OCI-LY1 (cell line): Measurements from ENCODE around the gene VAT1.

Source experiments
- H2AFZ ChIP-seq: fragments of 200-600 bp; sonication (generic), shearing (Covaris generic); 2 replicates; pipeline ENCODE4 v1.6.0; 2014; ENCODE audit warnings: antibody characterized with exemption, mild to moderate bottlenecking, low read length
- H3F3A ChIP-seq: fragments of 200-600 bp; sonication (generic), shearing (Covaris generic); 2 replicates; pipeline ENCODE4 v1.6.0; 2014; ENCODE audit warnings: mild to moderate bottlenecking, antibody characterized with exemption, low read length, moderate library complexity; ENCODE audit not compliant: insufficient read depth
- H3K27ac ChIP-seq: fragments of 200-600 bp; sonication (generic); 2 replicates; pipeline ENCODE4 v1.5.1; 2014; ENCODE audit warnings: low read length, mixed run types, mild to moderate bottlenecking, low read depth; ENCODE audit not compliant: poor library complexity, severe bottlenecking
- H3K27me3 ChIP-seq: fragments of 200-600 bp; sonication (generic); 2 replicates; pipeline ENCODE4 v1.6.0; 2014; ENCODE audit warnings: antibody characterized with exemption, mild to moderate bottlenecking, low read length, moderate library complexity; ENCODE audit not compliant: insufficient read depth
- H3K36me3 ChIP-seq: fragments of 200-600 bp; sonication (generic); 2 replicates; pipeline ENCODE4 v1.6.1; 2014; ENCODE audit warnings: mild to moderate bottlenecking, antibody characterized with exemption, low read length, moderate library complexity, mixed read lengths; ENCODE audit not compliant: insufficient read depth
- H3K4me1 ChIP-seq: fragments of 200-600 bp; sonication (generic); 2 replicates; pipeline ENCODE4 v1.5.1; 2014; ENCODE audit warnings: mild to moderate bottlenecking, low read length, moderate library complexity; ENCODE audit not compliant: insufficient read depth, severe bottlenecking
- H3K4me2 ChIP-seq: fragments of 200-600 bp; sonication (generic), shearing (Covaris generic); 2 replicates; pipeline ENCODE4 v1.6.1; 2014; ENCODE audit warnings: low read length
- H3K4me3 ChIP-seq: fragments of 200-600 bp; sonication (generic); 2 replicates; pipeline ENCODE4 v1.5.1; 2014; ENCODE audit warnings: low read length, low read depth, mild to moderate bottlenecking, mixed read lengths; ENCODE audit not compliant: poor library complexity, severe bottlenecking
- H3K79me2 ChIP-seq: fragments of 200-600 bp; shearing (Covaris generic); 2 replicates; pipeline ENCODE4 v1.6.1; 2016; ENCODE audit warnings: mixed run types, low read length, mixed read lengths; ENCODE audit not compliant: insufficient read depth
- H3K9ac ChIP-seq: fragments of 200-600 bp; sonication (generic), shearing (Covaris generic); 2 replicates; pipeline ENCODE4 v1.6.1; 2014; ENCODE audit warnings: mild to moderate bottlenecking, low read length, mixed read lengths
- H3K9me2 ChIP-seq: fragments of 200-600 bp; sonication (generic), shearing (Covaris generic); 2 replicates; pipeline ENCODE4 v1.6.1; 2014; ENCODE audit warnings: low read depth, mild to moderate bottlenecking, low read length, mixed read lengths
- H3K9me3 ChIP-seq: fragments of 200-600 bp; shearing (Covaris generic); 2 replicates; pipeline ENCODE4 v1.6.1; 2014; ENCODE audit warnings: low read length, mixed read lengths
- H4K20me1 ChIP-seq: fragments of 200-600 bp; sonication (generic), shearing (Covaris generic); 2 replicates; pipeline ENCODE4 v1.6.0; 2016; ENCODE audit warnings: mild to moderate bottlenecking, low read length; ENCODE audit not compliant: insufficient read depth
- EZH2 ChIP-seq: fragments of 200-600 bp; sonication (generic), shearing (Covaris generic); IDR thresholded peaks from 2 replicates; pipeline ENCODE4 v1.8.0; 2017; ENCODE audit warnings: borderline replicate concordance, mixed run types, mild to moderate bottlenecking, antibody characterized with exemption, low read length, moderate library complexity, mixed read lengths
- TF ChIP-seq, protein P1 (sequence below): fragments of 200-600 bp; sonication (generic), shearing (Covaris generic); IDR thresholded peaks from 2 replicates; pipeline ENCODE4 v1.5.1; 2017; ENCODE audit warnings: mild to moderate bottlenecking, antibody characterized with exemption, low read length, moderate library complexity, mixed read lengths

VAT1 gene

DNA sequence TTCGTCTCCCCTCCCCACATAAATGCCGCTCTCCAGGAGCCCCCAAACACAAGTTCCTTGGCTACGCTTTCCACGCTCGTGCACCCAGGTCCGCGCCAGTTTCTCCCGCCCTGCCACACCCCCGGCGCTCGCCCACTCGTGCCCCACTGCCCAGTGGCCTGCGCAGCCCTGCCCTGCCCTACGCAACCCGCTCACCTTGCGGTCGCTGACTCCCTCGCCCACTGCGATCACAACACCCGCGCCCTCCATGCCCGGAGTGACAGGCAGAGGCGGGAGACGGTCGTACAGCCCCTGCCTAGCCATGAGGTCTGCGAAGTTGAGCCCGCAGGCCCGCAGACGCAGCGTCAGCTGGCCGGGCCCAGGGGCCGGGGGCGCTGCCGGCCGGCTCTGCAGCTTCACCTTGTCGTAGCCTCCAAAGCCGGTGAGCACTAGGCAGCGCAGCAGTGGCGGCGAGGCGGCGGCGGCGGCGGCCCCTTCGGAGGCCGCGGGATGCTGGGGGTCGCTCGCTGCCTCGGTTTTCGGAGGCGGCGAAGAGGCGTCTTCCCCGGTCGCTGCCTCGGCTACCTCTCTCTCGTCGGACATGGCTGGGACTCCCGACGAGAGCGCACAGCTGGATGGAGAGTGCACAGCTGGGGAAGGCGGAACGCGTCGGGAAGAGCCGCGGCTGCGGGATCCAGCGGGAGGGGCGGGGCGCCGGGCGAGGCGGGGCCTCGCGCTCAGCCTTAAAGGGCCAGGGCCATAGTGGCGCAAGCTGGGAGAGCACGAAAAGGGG, at the start of gene VAT1:
TSS of gene VAT1 (minus strand) at position 645 of the 772 bp plus-strand sequence. CDS start at position 582, 63 bp downstream.
- no peaks in the 10 kb centered on the region for H3K9me3 ChIP-seq
- H3F3A ChIP-seq = no peaks in the 10 kb centered on the region
- H3K4me1 ChIP-seq = peaks cover 24% of the 10 kb centered on the region
- H3K79me2 ChIP-seq = no peaks in the 10 kb centered on the region
- H4K20me1 ChIP-seq = no peaks in the 10 kb centered on the region
- peak within 1 kb of the TSS; percentile 71 for H3K9ac ChIP-seq
- no peaks in the 10 kb centered on the region for H3K36me3 ChIP-seq
- H3K9me2 ChIP-seq = no peaks in the 10 kb centered on the region
- H3K27me3 ChIP-seq = no peaks in the 10 kb centered on the region
- H2AFZ ChIP-seq = peak within 1 kb of the TSS; percentile 27
- peak within 1 kb of the TSS; percentile 93 for H3K4me2 ChIP-seq
- no peak for TF ChIP-seq EZH2
- TF ChIP-seq, protein P1, sequence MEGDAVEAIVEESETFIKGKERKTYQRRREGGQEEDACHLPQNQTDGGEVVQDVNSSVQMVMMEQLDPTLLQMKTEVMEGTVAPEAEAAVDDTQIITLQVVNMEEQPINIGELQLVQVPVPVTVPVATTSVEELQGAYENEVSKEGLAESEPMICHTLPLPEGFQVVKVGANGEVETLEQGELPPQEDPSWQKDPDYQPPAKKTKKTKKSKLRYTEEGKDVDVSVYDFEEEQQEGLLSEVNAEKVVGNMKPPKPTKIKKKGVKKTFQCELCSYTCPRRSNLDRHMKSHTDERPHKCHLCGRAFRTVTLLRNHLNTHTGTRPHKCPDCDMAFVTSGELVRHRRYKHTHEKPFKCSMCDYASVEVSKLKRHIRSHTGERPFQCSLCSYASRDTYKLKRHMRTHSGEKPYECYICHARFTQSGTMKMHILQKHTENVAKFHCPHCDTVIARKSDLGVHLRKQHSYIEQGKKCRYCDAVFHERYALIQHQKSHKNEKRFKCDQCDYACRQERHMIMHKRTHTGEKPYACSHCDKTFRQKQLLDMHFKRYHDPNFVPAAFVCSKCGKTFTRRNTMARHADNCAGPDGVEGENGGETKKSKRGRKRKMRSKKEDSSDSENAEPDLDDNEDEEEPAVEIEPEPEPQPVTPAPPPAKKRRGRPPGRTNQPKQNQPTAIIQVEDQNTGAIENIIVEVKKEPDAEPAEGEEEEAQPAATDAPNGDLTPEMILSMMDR = no peak
- H3K4me3 ChIP-seq = peak within 1 kb of the TSS; percentile 93
- H3K27ac ChIP-seq = no peak within 1 kb of the TSS

DNA sequence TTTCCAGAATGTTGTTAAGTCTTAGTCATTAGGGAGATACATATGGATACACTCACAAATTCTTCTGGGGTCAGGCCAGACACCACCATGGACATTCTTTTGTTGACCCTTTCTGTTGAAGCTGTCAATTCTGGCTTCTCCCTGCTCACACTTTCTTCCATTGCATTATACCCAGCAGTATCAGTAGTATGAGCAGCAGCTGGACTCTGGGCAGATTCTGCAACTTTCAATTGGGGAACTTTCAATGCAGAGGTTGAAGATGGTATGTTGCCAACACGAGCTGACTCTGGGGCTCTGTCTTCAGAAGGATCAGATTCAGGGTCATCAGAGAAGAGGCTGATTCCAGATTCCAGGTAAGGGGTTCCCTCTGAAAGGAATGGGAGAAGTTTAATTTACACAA, 48.7 kb upstream of the VAT1 start:
- no peaks in the 10 kb centered on the region for H3K9me3 ChIP-seq
- H3K36me3 ChIP-seq = peaks cover 72% of the 10 kb centered on the region
- H3K79me2 ChIP-seq = no peaks in the 10 kb centered on the region
- no peak overlapping the region for H3K4me2 ChIP-seq
- no peaks in the 10 kb centered on the region for H3K27me3 ChIP-seq
- H3F3A ChIP-seq = no peaks in the 10 kb centered on the region
- H3K4me3 ChIP-seq = no peak overlapping the region
- no peak overlapping the region for H2AFZ ChIP-seq
- no peak overlapping the region for H3K27ac ChIP-seq
- no peaks in the 10 kb centered on the region for H3K9me2 ChIP-seq
- no peaks in the 10 kb centered on the region for H3K4me1 ChIP-seq
- TF ChIP-seq, protein P1 = no peak
- TF ChIP-seq EZH2 = no peak
- H3K9ac ChIP-seq = no peak overlapping the region
- H4K20me1 ChIP-seq = no peaks in the 10 kb centered on the region

DNA sequence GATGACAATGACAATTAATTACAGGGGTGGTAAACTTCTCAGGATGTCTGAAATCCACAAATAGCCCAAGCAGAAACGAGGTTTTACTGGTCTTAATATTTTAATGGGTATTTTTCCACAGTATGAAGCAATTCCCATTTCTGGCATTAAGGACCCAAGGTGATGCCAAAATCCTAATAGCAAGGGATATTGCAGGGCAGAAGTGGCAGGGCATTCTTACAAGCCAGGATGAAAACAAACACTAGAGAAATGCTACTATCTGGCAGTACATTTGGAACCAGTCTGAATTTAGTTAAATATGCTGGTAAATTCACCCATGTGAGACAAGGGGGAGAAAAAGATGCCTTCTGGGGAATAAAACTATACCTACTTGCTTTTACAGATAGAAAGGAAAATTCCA, 48.1 kb upstream of the VAT1 start:
- H3K79me2 ChIP-seq = no peaks in the 10 kb centered on the region
- no peaks in the 10 kb centered on the region for H3K9me2 ChIP-seq
- TF ChIP-seq, protein P1 = no peak
- TF ChIP-seq EZH2 = no peak
- H3K9ac ChIP-seq = no peak overlapping the region
- no peak overlapping the region for H3K4me2 ChIP-seq
- no peaks in the 10 kb centered on the region for H3K27me3 ChIP-seq
- no peak overlapping the region for H3K27ac ChIP-seq
- H3K4me3 ChIP-seq = no peak overlapping the region
- no peaks in the 10 kb centered on the region for H3F3A ChIP-seq
- H3K9me3 ChIP-seq = no peaks in the 10 kb centered on the region
- H3K36me3 ChIP-seq = peaks cover 75% of the 10 kb centered on the region
- H4K20me1 ChIP-seq = no peaks in the 10 kb centered on the region
- H3K4me1 ChIP-seq = no peaks in the 10 kb centered on the region
- H2AFZ ChIP-seq = no peak overlapping the region
